ENCODE results near the gene CCDC186.

The CCDC186 gene

DNA sequence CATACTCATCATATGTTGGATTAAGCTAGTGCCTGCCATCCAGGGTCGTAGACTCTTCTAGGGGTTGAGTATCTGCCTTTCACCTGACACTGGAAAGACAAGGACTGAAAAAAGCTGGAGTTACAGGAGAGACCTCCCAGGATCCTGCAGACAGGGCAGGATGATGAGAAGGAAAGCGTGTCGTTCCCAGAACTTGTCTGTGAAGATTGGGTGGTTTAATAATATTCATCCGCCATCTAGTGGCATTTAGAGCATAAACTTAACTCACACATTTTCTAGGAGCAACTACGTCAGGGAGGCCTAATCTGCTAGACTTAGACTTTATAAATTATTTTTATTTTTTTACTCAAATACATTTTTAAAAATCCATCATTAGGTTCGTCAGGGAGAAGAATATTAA is 70.7 kb downstream of the CCDC186 start:
- peak; percentile 54 for DNase-seq

DNA sequence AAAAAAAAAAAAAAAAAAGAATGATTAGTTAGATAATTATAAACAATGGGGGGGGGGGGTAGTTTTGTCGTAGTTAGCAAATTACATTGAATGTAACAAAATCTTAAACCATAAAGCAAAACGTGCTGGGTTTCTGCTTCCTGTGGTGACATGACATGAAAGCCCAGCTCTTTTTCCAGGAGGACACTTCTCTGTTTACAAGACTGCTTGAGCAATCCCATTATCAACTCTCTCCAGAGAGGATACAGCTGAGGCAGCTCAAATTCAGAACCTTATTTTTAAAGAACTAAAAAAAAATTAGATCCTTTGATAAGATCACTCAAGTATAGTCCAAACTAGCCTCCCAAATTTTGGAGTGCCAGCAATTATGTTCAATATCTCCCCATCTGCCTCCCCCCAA is 71.7 kb downstream of the CCDC186 start:
- no peak for DNase-seq

DNA sequence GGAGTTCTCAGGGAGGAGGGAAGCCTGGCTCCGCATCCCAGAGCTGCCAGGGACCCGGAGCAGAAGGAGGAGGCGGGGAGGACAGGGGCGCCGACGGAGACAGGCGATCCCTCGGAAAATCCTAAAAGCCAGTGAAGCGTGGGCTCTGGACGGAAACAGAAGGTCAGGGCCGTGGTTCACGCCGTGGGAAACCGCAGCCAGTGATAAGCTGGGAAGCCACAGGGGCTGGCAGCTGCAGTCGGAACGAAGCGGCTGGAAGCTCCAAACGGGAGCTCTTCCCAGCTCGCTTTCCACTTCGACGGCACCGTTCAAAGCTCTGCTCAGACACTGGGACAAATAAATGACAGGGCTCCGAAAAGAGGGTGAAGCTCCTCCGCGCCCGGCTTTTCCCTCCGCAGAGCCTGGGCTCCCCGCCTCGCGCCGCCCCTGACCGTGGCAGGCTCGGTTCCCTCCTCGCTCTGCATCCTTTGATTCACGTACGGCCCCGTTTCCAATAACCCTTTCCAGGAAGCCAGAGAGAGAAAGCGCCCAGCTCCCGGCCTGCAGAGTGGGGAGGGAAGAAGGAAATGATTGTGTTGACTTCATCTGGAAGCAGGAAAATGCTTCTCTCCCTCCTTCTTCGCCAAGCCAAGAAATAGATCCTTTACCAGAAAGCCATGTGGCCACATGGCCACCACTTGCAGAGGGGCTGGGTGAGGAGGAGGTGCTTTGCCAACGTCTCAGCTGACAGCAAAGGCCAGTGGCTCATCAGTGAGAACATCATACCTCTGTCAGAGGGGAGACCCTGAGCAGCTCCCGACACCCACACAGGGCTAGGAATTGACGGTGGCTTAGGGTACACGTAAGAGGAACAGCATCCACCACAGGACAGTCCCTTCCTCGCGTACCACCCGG is 72.9 kb downstream of the CCDC186 start:
- DNase-seq: peak; percentile 73

DNA sequence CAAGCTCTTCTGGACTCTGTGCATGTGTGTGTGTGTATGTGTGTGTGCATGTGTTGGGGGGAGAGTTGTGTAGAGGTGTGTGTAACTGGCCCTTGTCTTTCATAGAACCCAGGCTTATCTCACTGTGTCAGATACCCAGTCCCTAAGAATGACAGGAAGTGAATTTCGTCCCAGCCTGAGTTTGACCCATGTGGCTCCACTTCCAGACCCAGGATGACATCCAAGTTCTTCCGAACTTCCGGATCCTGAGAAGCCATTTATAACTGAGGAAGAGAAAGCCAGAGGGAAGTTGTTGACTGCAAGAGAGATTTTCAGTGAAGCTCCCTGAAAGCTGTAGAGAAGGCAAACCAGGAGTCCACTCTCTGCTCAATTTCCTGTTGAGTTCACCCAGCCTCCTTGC is 77.1 kb downstream of the CCDC186 start:
- DNase-seq: no peak

DNA sequence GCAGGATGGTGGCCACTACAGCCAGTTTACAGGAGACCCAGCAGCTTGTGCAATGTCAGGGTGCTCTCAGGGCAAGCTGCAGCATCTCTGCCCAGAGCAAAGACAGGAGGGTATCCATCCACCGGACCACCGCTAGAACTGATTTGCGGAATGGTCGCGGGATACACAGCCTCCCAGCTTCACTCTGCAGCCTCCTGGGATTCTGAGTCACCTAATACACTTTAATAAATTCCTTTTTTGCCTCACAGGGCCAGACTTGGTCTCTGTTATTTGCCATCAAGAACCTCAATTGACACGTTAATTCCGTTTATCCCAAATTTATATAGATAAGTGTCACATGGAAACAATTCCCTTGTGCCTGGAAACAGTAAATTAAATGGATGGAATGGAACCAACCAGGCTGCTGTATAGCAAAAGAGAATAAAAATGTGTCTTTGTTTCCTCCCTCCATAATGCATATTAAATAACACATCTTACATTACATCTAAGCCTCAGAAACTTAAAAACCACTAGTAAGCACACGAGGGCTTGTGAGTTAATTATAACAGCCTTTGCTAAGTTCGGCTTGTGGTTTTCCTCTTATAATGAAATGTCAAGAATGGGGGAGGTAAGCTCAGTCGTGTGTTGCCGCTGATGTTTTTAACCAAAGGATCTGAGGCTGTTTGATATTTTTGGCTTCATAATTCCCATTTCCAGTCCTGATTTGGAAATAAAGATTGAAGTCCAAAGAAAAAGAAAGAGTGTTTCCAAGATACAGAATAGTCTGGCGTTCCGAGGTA is 78.3 kb downstream of the CCDC186 start:
- DNase-seq: no peak

DNA sequence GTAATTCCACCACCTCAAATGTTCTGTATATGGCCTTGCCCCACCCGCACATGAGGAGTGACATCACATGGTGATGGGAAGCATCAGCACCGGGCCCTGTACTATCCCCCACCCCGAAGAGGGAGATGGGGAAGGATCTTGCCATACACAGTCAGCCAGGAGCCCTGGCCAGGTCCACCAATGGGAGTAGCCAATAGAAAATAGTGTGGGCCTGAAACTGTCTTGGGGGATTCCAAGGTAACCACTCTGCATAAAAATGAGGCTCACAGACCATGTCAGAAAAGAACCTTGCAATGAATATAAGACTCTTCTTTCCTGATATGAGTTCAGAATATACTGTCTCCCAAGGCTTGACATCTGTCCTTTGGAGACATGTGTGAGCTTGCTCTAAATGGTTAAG is 79.2 kb downstream of the CCDC186 start:
- no peak for DNase-seq

DNA sequence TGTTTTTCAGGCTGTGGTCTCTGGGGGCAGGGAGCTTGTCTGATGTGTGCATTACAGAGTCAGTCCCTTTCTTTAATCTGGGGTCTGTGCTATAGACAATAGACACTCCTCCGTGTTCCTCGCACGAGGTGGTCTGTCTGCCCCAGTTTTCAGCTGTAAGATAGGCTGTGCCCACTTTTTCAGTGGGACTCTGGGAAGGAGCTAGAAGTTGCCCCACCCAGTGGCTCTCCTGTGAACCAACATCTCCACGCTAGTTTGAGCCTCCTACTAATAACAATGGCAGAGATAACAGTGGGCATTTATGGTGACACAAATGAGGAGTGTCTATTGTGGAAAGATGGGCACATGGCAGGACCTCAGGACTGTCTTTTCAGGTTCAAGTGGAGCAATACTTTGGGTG is 86.3 kb downstream of the CCDC186 start:
- DNase-seq: no peak

DNA sequence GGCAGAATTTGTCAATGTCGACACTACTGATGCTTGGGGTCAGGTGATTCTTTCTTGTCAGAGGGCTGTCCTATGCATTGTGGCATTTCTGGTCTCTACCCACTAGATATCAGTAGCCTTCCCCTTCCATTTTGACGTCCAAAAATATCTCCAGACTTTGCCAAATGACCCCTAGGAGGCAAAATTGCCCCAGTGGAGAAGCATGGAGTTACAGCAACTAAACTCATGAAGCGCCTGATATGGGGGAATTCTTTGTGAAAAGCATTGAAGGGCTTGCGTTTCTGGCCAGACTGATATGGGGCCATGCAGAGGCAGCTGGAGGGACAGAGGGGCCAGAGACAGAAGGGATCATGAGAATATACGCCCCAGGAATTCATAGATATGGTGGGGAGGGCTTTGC is 86.7 kb downstream of the CCDC186 start:
- no peak for DNase-seq

DNA sequence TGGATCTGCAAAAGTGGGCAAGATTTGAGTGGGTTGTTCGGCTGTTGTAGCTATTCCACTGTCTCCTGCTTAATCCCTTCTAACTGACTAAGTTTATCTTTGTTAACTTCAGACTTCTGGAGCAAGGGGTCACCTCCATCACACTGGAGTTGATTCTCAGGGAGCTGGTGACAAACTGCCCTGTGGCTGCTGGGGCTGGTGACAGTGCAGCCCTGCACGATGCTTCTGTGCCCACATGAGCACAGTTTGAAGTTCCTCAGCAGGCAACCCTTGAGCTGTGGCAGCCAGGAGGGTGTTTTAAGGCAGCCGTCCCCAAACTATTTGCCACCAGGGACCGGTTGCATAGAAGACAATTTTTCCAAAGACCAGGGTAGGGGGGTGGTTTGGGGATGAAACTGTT is 89.8 kb downstream of the CCDC186 start:
- DNase-seq: no peak

DNA sequence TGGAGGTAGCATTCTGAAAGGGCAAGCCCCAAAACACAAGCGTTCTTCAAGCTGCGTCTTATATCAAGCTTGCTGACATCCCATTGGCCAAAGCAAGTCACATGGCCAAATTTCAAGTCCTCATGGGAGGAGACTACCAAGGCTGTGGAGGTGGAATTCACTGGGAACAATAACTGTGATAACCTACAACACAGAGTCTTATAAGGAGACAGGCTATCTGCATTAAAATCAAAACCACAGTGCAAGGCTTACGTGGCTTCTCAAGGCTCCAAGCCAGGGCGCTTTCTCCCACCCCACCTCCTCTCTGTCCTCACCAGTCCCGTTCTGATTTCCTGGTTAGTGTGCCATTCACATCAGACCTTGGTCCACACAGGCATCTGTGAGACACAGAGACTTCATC is 91.0 kb downstream of the CCDC186 start:
- no peak for DNase-seq

DNA sequence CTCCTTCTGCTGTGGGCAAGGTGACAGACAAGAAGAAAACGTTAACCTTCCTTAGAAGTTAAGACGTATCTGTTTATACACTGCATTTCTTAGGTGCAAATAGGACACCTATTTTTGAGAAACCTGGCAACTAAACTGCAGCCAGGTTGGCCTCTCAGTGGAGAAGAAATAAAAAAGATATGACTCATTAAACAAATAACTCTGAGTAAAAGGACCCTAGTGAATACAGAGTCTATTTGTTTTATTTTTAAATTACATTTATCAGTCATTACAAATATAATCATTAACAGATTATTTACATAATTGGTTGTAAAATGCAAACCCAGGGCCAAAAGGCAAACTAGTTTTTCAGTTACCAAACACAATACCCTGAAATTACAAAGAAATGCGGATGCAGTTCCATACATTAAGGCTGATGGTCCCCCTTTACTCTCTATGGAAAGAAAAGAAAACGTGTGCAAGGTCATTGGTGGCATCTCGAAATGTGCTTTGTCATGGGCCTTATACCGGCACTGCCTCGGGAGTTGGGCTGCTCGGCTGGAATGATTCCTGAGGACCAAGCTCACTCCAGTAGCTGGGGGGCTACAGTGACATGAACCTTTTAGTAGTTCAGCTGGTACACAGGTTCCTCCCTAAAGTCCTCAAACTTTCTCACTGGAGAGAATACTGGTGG is 92.0 kb downstream of the CCDC186 start:
- no peak for DNase-seq

DNA sequence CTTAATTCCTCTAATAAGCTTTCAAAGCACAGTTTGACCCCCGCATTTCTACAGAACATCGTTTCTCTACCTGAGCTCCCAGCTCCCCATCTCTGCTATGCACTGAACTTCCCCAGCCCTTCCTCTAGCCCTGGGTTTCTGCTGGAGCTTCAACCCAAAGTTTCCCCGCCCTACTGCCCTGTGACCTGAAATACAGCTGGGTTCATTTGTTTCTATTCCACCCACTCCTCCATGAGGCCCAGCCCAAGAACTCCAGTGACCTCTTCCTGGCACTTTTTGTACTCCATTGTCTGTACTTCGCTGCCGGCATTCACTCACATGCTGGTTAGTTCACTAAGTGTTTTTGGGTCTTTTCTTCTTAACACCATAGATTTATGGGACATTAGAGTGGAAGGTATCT is 94.6 kb downstream of the CCDC186 start:
- no peak for DNase-seq

DNA sequence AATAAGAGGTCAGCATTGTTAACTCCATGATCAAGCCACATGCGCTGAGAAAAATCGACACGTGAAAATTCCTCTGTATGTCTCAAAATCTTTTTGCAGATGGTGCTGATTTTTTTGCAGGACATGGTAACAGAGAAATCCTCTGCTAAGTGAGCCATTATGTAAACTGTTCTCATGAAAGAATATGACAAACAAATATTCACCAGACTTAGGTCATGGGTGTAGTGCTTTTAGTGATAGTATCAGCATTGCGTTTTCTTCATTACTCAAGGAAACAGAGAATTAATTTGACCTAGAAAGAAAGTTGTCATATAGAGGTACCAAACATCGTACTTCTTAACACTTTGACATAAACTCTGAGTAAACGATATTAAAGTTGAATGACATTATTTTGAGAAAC is 95.7 kb downstream of the CCDC186 start:
- no peak for DNase-seq

DNA sequence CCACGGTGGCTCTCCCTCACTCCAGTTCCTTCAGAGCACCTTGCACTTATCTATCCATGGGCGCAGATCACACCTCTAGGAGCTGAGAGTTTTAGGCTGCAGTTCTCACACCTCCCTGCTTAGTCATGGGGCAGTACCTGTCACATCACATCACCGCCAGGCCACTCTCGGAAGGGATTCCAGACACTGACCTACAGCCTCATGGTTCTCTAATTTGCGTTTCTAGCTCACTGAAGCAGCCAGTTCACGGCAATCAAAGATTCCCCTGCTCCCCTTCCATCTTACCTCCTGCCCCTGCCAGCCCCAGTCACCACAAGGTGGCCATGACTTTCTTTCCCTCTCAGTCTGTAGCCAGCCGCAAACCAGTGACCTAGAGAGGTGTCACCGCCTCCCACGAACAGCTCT is 96.2 kb downstream of the CCDC186 start:
- no peak for DNase-seq

DNA sequence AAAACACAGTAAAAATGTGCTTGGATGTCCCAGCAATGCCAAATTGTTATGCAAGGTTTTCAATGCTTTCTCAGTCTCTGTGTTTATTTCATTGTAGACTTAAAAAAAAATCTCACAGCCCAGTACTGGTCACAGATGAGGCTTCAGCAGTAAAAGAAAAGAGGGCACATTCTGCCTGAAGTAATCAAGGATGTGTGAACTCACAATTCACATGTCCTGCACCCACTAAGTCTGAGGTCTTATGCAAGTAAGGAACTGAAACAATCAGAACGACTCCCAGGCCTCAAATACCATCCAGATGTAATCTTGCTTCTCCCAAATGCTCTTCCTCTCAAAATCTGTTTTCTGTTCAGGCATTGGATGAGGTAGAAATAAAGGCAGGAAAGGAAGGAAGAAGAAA is 96.7 kb downstream of the CCDC186 start:
- DNase-seq: no peak

DNA sequence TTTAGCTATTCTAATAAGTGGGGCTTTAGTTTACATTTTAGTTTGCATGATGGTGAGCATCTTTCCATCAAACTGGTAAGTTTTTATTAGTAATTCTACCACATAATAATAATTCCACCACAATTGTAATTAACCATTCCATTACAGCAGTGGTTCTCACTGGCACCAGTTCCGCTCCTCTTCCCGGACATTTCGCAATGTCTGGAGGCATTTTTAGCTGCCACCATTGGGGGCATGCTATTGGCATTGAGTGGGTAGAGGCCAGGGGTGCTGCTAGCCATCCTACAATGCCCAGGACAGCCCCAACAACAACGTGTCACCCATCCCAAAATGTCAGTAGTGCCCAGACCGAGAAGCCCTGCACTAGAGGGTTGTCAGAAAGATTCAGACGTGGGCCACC is 98.9 kb downstream of the CCDC186 start:
- DNase-seq: no peak

DNA sequence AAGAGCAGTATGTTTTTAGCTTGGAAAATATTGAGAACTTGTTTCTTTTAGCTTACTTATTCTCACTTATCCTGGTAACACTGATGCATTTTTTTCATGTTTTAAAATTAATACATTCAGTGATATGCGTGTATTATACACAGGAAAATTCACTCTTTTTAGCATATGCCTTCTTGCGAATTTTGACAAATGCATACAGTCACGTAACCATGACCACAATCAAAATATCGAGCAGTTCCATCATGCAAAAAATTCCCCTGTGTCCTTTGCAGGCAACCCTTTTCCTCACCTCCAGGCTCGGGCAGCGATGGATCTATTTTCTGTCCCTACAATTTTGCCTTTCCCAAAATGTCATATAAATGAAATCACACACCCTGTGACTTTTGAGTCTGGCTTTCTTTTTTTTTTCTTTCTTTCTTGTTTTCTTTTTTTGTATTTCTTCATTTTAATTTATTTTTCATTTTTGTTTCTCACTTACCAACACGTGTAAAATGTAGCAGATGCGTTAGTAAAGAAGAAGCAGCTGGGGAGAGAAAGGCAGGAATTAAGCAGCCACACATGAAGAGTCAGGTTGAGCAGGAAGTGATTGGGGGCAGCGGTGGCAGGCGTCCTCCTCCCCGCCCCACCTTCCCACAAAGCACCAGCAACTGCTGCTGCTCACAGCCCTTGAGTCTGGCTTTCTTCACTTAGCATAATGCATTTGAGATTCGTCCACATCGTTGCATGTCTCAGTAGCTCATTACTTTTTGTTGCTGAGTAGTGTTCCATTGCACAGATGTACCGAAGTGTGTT is 100.4 kb downstream of the CCDC186 start:
- DNase-seq: no peak

DNA sequence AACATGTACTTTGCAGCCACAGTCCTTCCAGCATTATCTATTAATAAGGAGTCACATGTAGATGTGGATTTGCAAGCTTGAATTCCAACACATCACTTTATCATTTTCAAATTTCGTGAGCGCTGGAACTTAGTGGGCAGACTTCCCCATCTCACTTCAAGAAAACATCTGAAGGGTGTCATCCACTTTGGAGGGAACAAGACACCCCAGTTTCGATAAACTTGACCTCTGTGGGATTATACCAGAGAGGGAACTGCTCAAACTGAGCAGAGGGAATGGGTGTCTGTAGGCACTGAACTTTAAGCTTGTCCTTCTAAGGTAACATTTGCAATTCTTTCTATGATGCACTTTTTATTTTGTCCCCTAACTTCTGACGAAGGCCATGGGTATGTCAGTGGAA is 102.8 kb downstream of the CCDC186 start:
- DNase-seq: no peak
